HUES6 (cell line): ENCODE results near the gene NCCRP1.
"Not testable (repeated sequence)": the region's sequence is repeated elsewhere in the genome, so short reads cannot be mapped to it uniquely, and the experiment has no call there.

Experiments used
- H3K27ac ChIP-seq: 2 replicates; pipeline ENCODE4 v1.7.0; 2013; ENCODE audit warnings: low read depth, mild to moderate bottlenecking, low read length, inconsistent platforms
- H3K27me3 ChIP-seq: 2 replicates; pipeline ENCODE4 v1.6.1; 2013; ENCODE audit warnings: low read length; ENCODE audit not compliant: control insufficient read depth, insufficient read depth
- H3K36me3 ChIP-seq: 2 replicates; pipeline ENCODE4 v1.6.1; 2013; ENCODE audit warnings: low read length; ENCODE audit not compliant: control insufficient read depth, insufficient read depth
- H3K4me1 ChIP-seq: 2 replicates; pipeline ENCODE4 v1.6.1; 2013; ENCODE audit warnings: low read length; ENCODE audit not compliant: control insufficient read depth, insufficient read depth
- H3K4me3 ChIP-seq: 2 replicates; pipeline ENCODE4 v1.5.1; 2013; ENCODE audit warnings: low read depth, low read length
- H3K9ac ChIP-seq: one replicate; pipeline ENCODE4 v1.6.1; 2013; ENCODE audit warnings: mild to moderate bottlenecking, low read length
- H3K9me3 ChIP-seq: 2 replicates; pipeline ENCODE4 v1.6.1; 2013; ENCODE audit warnings: low read depth, low read length; ENCODE audit not compliant: control insufficient read depth, insufficient read depth

Gene NCCRP1

GRCh38 chr19:39211731-39212374 lies 15.1 kb downstream of the NCCRP1 start:
- H3K4me1 ChIP-seq, result no peaks in the 10 kb centered on the region
- H3K9ac ChIP-seq, result no peak overlapping the region
- 0 out of 2 replicates have a peak, but pooled peaks cover 3% of the 10 kb centered on the region for H3K9me3 ChIP-seq
- H3K4me3 ChIP-seq, result no peak overlapping the region
- H3K36me3 ChIP-seq, result no peaks in the 10 kb centered on the region
- peaks cover 7% of the 10 kb centered on the region; the same call in 1 of the 2 replicates for H3K27me3 ChIP-seq
- H3K27ac ChIP-seq, result no peak overlapping the region

GRCh38 chr19:39212375-39212742 lies 15.6 kb downstream of the NCCRP1 start:
- Histone ChIP-seq H3K27me3 (peaks cover 7% of the 10 kb centered on the region; the same call in 1 of the 2 replicates), H3K36me3 (no peaks in the 10 kb centered on the region), H3K9ac (no peak overlapping the region), H3K27ac (no peak overlapping the region), H3K4me1 (no peaks in the 10 kb centered on the region), H3K9me3 (0 out of 2 replicates have a peak, but pooled peaks cover 6% of the 10 kb centered on the region), H3K4me3 (no peak overlapping the region)

- H3K9ac ChIP-seq, H3K4me1 ChIP-seq, H3K27me3 ChIP-seq, H3K9me3 ChIP-seq, H3K36me3 ChIP-seq, H3K4me3 ChIP-seq, H3K27ac ChIP-seq: not testable (repeated sequence)
Measured at GRCh38 chr19:39215323-39215722, 18.6 kb downstream of the NCCRP1 start.

GRCh38 chr19:39217094-39217493 lies 20.3 kb downstream of the NCCRP1 start:
- Histone ChIP-seq H3K36me3 (no peaks in the 10 kb centered on the region), H3K4me3 (no peak overlapping the region), H3K9ac (no peak overlapping the region), H3K4me1 (no peaks in the 10 kb centered on the region), H3K27me3 (peaks cover 21% of the 10 kb centered on the region), H3K9me3 (0 out of 2 replicates have a peak, but pooled peaks cover 6% of the 10 kb centered on the region), H3K27ac (no peak overlapping the region)

GRCh38 chr19:39218230-39219007 lies 21.7 kb downstream of the NCCRP1 start:
- Histone ChIP-seq H3K9me3 (0 out of 2 replicates have a peak, but pooled peaks cover 6% of the 10 kb centered on the region), H3K27ac (no peak overlapping the region), H3K4me1 (no peaks in the 10 kb centered on the region), H3K27me3 (peaks cover 24% of the 10 kb centered on the region), H3K9ac (no peak overlapping the region), H3K4me3 (no peak overlapping the region), H3K36me3 (no peaks in the 10 kb centered on the region)

- H3K36me3 ChIP-seq, H3K9me3 ChIP-seq, H3K9ac ChIP-seq, H3K4me1 ChIP-seq, H3K27ac ChIP-seq, H3K4me3 ChIP-seq: not testable (repeated sequence)
- peaks cover 24% of the 10 kb centered on the region for H3K27me3 ChIP-seq
Measured at GRCh38 chr19:39219108-39219507, 22.3 kb downstream of the NCCRP1 start.

- Histone ChIP-seq H3K9me3 (no peaks in the 10 kb centered on the region), H3K27ac (no peak overlapping the region), H3K9ac (no peak overlapping the region), H3K27me3 (peaks cover 32% of the 10 kb centered on the region), H3K4me3 (no peak overlapping the region), H3K36me3 (no peaks in the 10 kb centered on the region), H3K4me1 (no peaks in the 10 kb centered on the region)
Measured at GRCh38 chr19:39223703-39224279, 27.0 kb downstream of the NCCRP1 start.

GRCh38 chr19:39224910-39225309 lies 28.1 kb downstream of the NCCRP1 start:
- H3K9me3 ChIP-seq, result no peaks in the 10 kb centered on the region
- H3K4me1 ChIP-seq, result no peaks in the 10 kb centered on the region
- H3K27me3 ChIP-seq, result peaks cover 28% of the 10 kb centered on the region
- no peak overlapping the region for H3K27ac ChIP-seq
- no peaks in the 10 kb centered on the region for H3K36me3 ChIP-seq
- no peak overlapping the region for H3K9ac ChIP-seq
- H3K4me3 ChIP-seq, result no peak overlapping the region

- Histone ChIP-seq H3K4me1 (no peaks in the 10 kb centered on the region), H3K36me3 (no peaks in the 10 kb centered on the region), H3K4me3 (no peak overlapping the region), H3K9ac (no peak overlapping the region), H3K27me3 (peaks cover 24% of the 10 kb centered on the region; the same call in 1 of the 2 replicates), H3K27ac (no peak overlapping the region), H3K9me3 (no peaks in the 10 kb centered on the region)
Measured at GRCh38 chr19:39230096-39230764, 33.5 kb downstream of the NCCRP1 start.

- Histone ChIP-seq H3K4me1 (no peaks in the 10 kb centered on the region), H3K4me3 (no peak overlapping the region), H3K27me3 (peaks cover 23% of the 10 kb centered on the region; the same call in 1 of the 2 replicates), H3K27ac (no peak overlapping the region), H3K9me3 (no peaks in the 10 kb centered on the region), H3K9ac (no peak overlapping the region), H3K36me3 (no peaks in the 10 kb centered on the region)
Measured at GRCh38 chr19:39232708-39233107, 35.9 kb downstream of the NCCRP1 start.

GRCh38 chr19:39236527-39236926 lies 39.8 kb downstream of the NCCRP1 start:
- Histone ChIP-seq H3K27ac (no peak overlapping the region), H3K36me3 (no peaks in the 10 kb centered on the region), H3K4me3 (no peak overlapping the region), H3K9ac (no peak overlapping the region), H3K4me1 (no peaks in the 10 kb centered on the region), H3K27me3 (peaks cover 30% of the 10 kb centered on the region), H3K9me3 (no peaks in the 10 kb centered on the region)
